Bronchial epithelial cell (primary cell): ENCODE data around the gene MORC1. TPM values are rescaled to one million over a fixed set of nuclear protein-coding genes. Genes with fewer than 3 reads are reported as not detected.
A peak's percentile ranks its signal among the peaks of the same experiment; 100 is the strongest.

Experiments used
- DNase-seq: peaks from one replicate; pipeline ENCODE4 v3.0.0-alpha.2; 2010; ENCODE audit warnings: low read depth
- FAIRE-seq: peaks from 2 replicates; lab custom pipeline; 2011; peaks lifted over from hg19 to GRCh38; lab: Jason Lieb, UNC
- H3K27me3 ChIP-seq: 2 replicates; pipeline ENCODE4 v1.5.1; 2011; ENCODE audit warnings: low read length; ENCODE audit not compliant: control insufficient read depth, insufficient read depth
- H3K36me3 ChIP-seq: 2 replicates; pipeline ENCODE4 v1.5.1; 2011; ENCODE audit warnings: low read length; ENCODE audit not compliant: control insufficient read depth, insufficient read depth
- H3K4me3 ChIP-seq: 2 replicates; pipeline ENCODE4 v1.5.1; 2011; ENCODE audit warnings: mild to moderate bottlenecking, low read depth, low read length, control low read depth
- total RNA-seq: library from RNA; depleted of rRNA; stranded (reverse); fragments of >200 nt; gene quantifications from 2 replicates; pipeline ENCODE4 v1.2.1, GENCODE V29; 2014
- TF ChIP-seq, protein P1 (sequence below): IDR thresholded peaks from 2 replicates; pipeline ENCODE4 v1.5.1; 2011; ENCODE audit warnings: mild to moderate bottlenecking, moderate library complexity, low read length, control low read depth, inconsistent platforms; ENCODE audit not compliant: insufficient read depth, severe bottlenecking

The MORC1 gene
- total RNA-seq, 1 donor from 2014 or later: not detected

DNA sequence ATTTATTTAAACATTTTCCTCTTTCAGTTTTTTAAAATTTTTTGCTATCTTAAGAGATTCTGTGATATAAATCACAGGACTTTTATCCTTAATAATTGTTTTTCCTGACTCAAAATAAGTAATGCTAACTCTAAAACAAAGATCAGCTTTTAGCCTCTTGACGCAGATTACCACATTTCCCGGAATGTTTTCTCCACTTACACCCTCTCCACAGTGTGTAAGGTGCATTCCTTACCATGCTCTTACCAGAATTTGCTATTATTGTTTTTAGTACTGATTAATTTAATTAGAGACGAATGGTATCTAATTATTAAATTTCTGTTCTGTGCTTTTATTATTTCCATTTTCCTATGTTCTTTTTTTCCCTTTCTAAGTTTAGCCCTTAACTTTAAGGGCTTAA lies 199.1 kb downstream of the MORC1 start:
- no peak overlapping the region for H3K4me3 ChIP-seq
- FAIRE-seq: no peak
- TF ChIP-seq, protein P1, sequence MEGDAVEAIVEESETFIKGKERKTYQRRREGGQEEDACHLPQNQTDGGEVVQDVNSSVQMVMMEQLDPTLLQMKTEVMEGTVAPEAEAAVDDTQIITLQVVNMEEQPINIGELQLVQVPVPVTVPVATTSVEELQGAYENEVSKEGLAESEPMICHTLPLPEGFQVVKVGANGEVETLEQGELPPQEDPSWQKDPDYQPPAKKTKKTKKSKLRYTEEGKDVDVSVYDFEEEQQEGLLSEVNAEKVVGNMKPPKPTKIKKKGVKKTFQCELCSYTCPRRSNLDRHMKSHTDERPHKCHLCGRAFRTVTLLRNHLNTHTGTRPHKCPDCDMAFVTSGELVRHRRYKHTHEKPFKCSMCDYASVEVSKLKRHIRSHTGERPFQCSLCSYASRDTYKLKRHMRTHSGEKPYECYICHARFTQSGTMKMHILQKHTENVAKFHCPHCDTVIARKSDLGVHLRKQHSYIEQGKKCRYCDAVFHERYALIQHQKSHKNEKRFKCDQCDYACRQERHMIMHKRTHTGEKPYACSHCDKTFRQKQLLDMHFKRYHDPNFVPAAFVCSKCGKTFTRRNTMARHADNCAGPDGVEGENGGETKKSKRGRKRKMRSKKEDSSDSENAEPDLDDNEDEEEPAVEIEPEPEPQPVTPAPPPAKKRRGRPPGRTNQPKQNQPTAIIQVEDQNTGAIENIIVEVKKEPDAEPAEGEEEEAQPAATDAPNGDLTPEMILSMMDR: no peak

DNA sequence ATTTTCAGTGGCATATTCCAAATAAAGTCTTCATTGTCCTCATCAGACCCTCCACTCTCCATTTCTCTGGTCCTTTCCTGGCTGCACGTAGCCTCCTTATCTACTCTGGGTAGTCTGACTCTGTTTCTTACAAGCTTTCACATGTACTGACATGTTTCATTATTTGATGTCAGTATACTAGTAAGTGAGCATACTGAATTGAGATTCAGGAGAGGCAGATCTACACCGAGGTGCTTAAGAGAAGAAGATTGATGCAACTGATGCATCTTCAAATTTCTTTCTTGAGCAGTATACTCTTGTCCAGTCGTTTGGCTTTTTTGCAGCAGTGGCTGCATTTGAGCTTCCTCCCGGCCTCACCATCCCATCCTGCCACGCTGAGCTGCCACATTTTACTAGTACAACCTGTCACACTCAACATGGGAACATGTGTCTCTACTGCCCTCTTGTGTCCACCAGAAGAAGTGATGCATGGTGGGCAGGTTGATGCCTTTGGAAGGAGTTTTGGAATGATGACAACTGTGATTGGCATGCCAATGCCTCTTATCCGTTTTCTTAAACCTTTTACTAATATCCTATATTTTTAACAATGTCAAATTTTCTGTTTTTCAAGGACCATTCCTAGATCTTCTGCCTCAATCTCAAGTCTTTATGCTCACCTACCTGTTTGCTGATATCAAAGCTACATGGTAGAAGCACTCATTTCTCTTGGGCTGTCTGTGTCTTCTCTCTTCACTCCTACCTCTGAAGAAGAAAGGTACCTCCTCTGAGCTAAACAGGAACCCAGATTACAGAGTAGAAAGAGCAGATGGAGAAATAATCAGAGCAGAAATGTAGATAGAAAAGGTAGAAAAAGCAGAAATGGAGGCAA lies 202.9 kb downstream of the MORC1 start:
- peak; percentile 72 for DNase-seq
- Histone ChIP-seq H3K36me3 (no peaks in the 10 kb centered on the region), H3K27me3 (no peaks in the 10 kb centered on the region), H3K4me3 (no peak overlapping the region)
- TF ChIP-seq, protein P1: peak; percentile 86
- FAIRE-seq: peak; percentile 66

More for the DNA sequence above, 199.1 kb downstream of the MORC1 start:
- no peak for DNase-seq
- H3K27me3 ChIP-seq: no peaks in the 10 kb centered on the region
- H3K36me3 ChIP-seq: no peaks in the 10 kb centered on the region

DNA sequence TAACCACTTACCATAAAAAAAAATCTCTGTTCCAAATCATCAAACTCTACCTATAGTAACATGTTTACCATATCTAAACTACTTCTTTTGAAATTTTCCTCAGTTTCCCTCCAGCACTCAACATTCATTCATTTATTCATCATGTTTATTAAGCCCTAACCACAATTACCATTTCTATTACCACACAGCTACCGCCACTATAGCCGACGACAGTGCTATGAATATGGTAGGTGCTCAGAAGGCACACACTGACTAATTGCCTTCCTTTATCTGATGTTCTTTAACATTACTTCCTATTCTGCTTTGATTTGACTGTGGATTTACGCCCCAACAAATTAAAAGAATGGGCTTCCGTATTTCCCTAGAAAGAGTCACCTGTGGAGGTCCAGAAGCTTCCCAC lies 208.1 kb downstream of the MORC1 start:
- no peaks in the 10 kb centered on the region for H3K27me3 ChIP-seq
- TF ChIP-seq, protein P1: no peak
- H3K36me3 ChIP-seq: no peaks in the 10 kb centered on the region
- no peak for FAIRE-seq
- no peak overlapping the region for H3K4me3 ChIP-seq
- no peak for DNase-seq

Other genes starting within 250 kb of the MORC1 start
- not detected in 2 replicates for gene GUCA1C, start 164.3 kb downstream of the MORC1 start, total RNA-seq
- not detected in 2 replicates for gene C3orf85, start 18.6 kb upstream of the MORC1 start, total RNA-seq
- gene DPPA2, start 198.4 kb upstream of the MORC1 start, total RNA-seq: not detected in 2 replicates
- gene DPPA4, start 219.4 kb upstream of the MORC1 start, total RNA-seq: not detected in 2 replicates